GM11168 (cell line): ENCODE results near the gene APOC4.
"Not testable (repeated sequence)": the region's sequence is repeated elsewhere in the genome, so short reads cannot be mapped to it uniquely, and the experiment has no call there.

Experiments used
- in situ Hi-C: fragments of 300-500 bp; cut with MboI; formaldehyde crosslinking; loops from one replicate; pipeline ENCODE4 v1.12.0; 2022; ENCODE audit warnings: low sequenced_read_pairs; ENCODE audit not compliant: unreplicated experiment

APOC4 gene

DNA sequence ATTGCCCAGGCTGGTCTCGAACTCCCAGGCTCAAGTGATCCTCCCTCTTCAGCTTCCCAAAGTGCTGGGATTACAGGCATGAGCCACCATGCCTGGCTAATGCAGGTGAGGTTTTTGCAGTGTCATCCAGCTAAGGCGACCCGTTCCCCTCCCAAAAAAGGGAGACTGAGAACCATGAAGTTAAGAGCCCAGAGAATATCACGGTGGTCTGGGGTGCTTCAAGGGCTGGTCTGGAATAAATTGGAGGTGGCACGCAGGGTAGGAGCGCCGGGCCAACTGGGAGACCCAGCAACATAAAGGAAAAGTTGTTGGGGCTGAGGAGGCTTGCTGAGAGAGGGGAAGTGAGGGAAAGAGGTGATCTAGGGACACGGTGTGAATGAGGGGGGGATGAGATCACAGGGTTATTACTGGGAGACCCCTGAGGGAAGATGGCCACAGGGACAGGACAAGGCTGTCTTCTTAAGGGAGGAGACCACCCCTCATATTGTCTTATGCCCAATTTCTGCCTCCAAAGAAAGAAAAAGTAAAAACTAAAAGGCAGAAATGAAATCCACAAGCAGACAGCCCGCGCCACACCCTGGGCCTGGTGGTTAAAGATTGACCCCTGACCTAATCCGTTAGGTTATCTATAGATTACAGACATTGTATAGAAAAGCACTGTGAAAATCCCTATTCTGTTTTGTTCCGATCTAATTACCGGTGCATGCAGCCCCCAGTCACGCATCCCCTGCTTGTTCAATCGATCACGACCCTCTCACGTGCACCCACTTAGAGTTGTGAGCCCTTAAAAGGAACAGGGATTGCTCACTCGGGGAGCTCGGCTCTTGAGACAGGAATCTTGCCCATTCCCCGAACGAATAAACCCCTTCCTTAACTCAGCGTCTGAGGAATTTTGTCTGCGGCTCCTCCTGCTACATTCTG is 28.3 kb upstream of the APOC4 start:
- in situ Hi-C loops = loop anchor here (5.0 kb wide), 1 partner anchor 34 kb away; the partner anchor contains the start of gene APOC2

DNA sequence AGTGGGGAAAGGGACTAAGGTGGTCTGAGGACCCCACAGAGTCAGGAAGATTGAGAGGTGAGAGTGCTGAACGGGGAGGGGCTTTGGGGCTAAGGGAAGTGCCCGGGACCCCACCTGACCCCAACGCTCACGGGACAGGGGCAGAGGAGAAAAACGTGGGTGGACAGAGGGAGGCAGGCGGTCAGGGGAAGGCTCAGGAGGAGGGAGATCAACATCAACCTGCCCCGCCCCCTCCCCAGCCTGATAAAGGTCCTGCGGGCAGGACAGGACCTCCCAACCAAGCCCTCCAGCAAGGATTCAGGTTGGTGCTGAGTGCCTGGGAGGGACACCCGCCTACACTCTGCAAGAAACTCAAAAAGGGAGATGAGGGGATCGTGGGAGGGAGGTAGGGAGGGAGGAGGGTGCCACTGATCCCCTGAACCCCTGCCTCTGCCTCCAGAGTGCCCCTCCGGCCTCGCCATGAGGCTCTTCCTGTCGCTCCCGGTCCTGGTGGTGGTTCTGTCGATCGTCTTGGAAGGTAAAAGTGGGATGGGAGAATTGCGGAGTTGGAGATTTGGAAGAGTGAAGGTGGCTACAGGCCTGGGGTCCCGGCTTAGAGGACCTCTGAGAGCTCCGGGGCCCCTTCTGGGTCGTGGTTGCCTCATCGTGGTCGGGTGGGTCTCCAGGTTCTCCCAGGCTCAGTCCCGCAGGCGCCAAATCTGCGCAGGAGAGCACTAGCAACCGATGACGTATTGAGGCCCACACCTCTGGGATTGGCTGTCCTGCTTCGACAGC is 27.4 kb upstream of the APOC4 start, which contains the start of gene APOC1:
Gene APOC1, plus strand, starts transcription at position 176 of the 774 bp plus-strand sequence. Its CDS starts 284 bp downstream, at position 460.
- in situ Hi-C loops = loop anchor here (5.0 kb wide), 1 partner anchor 33 kb away; the partner anchor contains the start of gene APOC2

DNA sequence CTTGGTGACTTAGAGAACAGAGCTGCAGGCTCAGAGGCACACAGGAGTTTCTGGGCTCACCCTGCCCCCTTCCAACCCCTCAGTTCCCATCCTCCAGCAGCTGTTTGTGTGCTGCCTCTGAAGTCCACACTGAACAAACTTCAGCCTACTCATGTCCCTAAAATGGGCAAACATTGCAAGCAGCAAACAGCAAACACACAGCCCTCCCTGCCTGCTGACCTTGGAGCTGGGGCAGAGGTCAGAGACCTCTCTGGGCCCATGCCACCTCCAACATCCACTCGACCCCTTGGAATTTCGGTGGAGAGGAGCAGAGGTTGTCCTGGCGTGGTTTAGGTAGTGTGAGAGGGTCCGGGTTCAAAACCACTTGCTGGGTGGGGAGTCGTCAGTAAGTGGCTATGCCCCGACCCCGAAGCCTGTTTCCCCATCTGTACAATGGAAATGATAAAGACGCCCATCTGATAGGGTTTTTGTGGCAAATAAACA is 17.8 kb upstream of the APOC4 start:
- in situ Hi-C loops = no loop called here

DNA sequence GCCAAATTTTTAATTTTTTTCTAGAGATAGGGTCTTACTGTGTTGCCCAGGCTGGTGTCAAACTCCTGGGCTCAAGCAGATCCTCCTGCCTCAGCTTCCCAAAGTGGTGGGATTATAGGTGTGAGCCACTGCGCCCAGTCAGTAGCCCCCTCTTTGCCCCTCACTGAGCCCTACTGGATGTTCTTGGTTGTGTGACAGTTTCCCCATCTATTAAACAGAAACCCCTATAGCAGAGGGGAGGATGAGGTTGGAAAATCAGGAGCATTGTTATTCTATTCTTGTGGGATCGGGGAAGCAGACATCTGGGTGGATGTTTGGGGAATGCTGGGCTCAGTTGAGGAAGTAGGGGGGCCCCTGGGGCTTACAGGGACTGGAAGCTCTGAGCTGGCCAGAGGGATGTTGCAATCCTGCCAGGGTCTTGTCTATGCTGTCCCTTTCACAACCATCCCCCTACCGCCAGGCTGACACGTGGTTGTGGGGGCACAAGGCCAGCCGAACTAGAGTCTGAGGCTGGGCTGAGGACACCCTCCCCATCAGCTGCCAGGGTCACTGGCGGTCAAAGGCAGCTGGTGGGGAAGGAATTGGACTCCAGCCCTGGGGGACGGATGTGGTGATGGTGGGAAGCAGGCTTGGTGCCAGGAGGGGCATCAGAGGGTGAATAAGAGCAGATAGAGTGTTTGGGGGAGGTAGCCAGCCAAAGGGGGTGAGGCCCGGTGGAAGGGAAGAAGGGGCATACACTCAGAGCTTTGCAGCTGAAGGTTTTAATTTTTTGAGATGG is 16.7 kb upstream of the APOC4 start:
- in situ Hi-C loops = no loop called here

DNA sequence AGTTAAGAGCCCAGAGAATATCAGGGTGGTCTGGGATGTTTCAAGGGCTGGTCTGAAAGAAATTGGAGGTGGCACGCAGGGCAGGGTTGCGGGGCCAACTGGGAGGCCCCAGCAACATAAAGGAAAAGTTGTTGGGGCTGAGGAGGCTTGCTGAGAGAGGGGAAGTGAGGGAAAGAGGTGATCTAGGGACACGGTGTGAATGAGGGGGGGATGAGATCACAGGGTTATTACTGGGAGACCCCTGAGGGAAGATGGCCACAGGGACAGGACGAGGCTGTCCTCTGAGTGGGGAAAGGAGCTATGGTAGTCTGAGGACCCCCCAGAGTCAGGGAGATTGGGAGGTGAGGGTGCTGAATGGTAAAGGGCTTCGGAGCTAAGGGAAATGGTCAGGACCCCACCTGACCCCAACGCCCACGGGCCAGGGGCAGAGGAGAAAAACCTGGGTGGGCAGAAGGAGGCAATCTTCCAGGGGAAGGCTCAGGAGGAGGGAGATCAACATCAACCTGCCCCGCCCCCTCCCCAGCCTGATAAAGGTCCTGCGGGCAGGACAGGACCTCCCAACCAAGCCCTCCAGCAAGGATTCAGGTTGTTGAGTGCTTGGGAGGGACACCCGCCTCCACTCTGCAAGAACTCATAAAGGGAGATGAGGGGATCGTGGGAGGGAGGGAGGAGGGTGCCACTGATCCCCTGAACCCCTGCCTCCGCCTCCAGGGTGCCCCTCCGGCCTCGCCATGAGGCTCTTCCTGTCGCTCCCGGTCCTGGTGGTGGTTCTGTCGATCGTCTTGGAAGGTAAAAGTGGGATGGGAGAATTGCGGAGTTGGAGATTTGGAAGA is 15.6 kb upstream of the APOC4 start:
- in situ Hi-C loops = not testable (repeated sequence)

DNA sequence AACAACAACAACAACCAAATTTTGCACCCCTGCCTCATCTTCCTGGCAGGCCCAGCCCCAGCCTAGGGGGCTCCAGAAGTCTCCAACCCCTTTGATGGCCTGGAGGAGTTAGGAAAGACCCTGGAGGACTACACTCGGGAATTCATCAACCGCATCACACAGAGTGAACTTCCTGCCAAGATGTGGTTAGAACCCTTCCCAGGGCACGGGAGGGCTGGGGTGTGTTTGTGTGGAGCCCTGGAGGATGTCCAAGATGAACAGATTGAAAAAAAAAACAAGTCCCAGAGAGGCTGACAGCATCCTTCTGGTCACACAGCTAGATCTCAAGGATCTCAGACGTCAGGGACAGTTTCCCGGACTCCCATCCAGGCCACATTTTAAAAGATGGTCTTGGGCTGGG is 14.3 kb upstream of the APOC4 start:
- in situ Hi-C loops = no loop called here

DNA sequence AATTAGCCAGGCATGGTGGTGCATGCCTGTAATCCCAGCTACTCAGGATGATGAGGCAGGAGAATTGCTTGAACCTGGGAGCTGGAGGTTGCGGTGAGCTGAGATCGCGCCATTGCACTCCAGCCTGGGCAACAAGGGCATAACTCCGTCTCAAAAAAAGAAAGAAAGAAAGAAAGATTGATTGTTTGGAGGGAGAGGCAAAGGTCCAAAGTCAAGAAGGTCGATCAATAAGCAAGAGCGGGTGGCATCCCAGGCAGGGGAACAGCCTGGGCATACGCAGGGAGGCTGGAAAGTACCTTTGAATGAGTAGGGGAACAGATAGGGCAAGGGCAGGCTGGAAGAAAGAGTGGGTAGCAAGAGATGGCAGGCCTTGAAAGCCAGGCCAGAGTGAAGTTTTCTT is 11.9 kb upstream of the APOC4 start:
- in situ Hi-C loops = no loop called here

DNA sequence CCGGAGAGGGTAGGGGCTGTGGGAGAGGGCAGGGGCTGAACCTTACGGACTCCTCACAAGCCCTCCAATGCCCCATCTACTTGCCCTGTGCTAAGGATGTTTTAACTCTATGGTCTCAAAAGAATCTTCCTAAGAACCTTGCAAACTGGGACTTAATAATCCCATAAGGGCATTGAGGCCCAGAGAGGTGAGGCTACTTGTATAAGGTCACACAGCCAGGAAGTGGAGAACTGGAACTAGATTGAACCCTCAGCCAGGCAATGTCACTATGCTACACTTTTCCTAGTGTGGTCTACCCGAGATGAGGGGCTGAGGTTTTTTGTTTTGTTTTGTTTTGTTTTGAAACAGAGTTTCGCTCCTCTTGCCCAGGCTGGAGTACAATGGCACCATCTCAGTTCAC is 10.5 kb upstream of the APOC4 start:
- in situ Hi-C loops = no loop called here

DNA sequence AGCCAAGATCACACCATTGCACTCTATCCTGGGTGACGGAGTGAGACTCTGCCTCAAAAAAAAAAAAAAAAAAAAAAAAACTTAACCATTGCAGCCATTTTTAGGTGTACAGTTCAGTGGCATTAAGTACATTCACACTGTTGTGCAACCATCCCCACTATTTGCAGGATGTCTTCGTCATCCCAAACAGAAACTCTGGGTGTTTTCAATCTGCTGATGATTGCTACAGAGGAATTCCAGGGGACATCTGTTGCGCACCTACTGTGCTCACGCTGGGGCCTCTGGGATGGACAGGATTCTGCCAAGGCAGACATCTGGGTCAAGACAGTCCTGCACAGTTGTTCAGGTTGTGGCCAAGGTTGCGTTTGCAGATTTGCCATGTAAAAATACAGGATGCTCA is 2.4 kb upstream of the APOC4 start:
- in situ Hi-C loops = no loop called here

DNA sequence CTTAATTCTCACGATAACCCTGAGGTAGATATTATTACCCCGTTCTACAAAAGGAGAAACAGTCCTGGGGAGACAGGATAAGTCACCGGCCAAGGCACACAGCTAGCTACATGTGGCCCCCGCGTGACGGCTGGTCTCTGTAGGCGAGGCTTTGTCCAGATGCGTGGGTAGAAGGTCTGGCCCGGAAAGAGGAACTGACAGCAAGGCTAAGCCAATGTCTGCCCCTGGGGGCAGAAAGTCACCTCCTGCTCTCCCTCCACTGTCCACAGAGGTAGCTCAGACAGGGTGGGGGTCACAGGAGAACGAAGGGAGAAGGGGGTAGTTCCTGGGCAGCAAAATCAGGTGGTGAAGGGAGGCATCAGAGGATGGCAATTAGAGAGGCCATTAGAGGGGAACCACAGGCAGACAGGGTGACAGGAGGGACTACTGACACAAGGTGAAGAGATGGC is 1.8 kb downstream of the APOC4 start:
- in situ Hi-C loops = no loop called here

DNA sequence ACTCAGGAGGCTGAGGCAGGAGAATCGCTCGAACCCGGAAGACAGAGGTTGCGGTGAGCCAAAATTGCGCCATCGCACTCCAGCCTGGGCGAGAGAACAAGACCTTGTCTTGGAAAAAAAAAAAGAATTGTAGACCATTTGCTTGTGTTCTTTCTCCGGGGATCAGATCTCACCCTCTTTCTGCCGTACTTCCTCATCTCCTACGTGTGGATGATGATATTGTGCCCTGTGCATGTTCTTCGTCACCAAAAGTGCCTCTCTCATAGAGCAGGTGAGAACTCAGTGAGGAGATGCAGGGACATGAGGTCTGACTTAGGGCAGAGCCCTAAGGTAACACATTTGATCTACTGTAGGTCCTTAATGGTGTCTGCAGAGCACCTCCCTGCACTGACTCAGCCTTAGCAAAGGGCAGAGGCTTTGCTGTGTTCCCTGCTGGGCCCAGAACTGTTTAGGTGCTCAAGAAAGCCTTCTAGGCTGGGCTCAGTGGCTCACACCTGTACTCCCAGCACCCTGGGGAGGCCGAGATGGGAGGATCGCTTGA is 5.1 kb downstream of the APOC4 start:
- in situ Hi-C loops = loop anchor here (5.0 kb wide), 1 partner anchor 35 kb away; the partner anchor contains the start of gene APOC1

DNA sequence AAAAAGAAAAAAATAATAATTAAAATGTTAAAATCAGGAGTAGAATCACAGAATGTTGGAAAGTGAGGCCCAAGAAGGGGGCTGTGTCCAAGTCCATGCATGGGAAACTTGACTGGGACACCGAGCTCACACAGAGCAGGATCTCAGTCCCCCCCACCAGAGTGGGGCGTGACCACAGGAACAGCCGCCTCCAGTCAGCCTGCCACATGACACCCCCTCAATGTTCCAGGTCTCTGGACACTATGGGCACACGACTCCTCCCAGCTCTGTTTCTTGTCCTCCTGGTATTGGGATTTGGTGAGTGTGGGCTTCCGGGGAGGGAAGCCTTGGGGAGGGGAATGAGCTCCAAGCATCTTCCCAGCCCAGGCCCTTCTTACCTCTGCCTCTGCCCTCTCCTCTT is 6.2 kb downstream of the APOC4 start:
- in situ Hi-C loops = loop anchor here (5.0 kb wide), 1 partner anchor 36 kb away; the partner anchor contains the start of gene APOC1

DNA sequence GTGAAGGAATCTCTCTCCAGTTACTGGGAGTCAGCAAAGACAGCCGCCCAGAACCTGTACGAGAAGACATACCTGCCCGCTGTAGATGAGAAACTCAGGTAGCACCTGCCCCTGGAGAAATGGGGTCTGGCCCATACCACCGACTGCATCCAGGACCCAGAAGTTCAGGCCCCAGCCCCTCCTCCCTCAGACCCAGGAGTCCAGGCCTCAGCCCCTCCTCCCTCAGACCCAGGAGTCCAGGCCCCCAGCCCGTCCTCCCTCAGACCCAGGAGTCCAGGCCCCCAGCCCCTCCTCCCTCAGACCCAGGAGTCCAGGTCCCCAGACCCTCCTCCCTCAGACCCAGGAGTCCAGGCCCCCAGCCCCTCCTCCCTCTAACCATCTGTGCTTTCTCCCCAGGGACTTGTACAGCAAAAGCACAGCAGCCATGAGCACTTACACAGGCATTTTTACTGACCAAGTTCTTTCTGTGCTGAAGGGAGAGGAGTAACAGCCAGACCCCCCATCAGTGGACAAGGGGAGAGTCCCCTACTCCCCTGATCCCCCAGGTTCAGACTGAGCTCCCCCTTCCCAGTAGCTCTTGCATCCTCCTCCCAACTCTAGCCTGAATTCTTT is 6.8 kb downstream of the APOC4 start:
- in situ Hi-C loops = loop anchor here (5.0 kb wide), 1 partner anchor 37 kb away; the partner anchor contains the start of gene APOC1

DNA sequence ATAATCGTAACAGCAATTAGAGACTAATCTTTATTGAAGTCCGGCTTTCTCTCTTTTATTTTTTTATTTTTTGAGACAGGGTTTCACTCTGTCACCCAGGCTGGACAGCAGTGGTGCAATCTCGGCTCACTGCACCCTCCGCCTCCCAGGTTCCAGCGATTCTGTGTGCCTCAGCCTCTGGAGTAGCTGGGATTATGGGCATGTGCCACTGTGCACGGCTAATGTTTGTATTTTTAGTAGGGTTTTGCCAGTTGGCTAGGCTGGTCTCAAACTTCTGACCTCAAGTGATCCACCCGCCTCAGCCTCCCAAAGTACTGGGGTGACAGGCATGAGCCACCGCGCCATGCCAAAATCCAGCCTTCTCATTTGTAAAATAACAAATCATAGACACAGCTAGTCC is 7.5 kb downstream of the APOC4 start:
- in situ Hi-C loops = loop anchor here (5.0 kb wide), 1 partner anchor 37 kb away; the partner anchor contains the start of gene APOC1

DNA sequence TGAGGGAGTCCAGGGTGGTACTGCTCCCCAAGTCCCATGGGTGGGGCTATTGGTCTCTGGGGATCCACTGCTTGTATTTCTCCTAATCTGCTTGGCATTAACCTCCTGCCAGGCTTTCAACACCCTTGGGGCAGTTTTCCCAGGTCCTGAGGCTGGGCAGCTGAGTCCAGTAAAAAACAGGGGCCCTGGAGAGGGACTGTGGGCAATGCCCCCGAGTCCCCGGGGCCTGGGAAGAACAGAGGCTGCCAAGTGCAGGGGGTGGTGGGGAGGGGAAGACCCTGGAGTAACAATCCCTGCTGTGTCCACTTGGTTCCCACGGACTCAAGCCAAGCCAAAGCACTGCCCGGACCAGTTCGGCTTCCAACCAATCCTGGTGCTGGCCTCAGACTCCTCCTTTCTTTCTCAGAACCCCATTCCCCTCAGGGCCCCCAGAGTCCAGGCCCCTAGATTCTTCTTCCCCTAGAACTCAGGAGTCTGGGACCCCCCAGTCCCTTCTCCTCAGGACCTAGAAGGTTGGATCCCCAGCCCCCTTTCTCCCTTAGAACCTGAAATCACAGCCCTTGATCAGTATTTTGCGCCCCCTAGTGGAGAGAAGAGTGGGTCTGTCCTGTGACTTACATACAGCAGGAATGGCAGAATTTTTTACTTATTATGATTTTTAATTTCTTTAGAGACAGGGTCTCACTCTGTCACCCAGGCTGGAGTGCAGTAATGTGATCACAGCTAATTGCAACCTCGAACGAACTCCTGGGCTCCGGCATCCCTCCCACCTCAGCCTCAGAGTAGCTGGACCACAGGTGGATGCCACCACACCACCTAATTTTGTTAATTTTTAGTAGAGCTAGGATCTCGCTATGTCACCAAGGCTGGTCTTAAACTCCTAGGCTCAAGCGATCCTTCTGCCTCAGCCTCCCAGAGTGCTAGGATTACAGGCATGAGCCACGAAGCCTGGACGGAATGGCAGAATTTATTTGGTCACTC is 9.4 kb downstream of the APOC4 start:
- in situ Hi-C loops = no loop called here

DNA sequence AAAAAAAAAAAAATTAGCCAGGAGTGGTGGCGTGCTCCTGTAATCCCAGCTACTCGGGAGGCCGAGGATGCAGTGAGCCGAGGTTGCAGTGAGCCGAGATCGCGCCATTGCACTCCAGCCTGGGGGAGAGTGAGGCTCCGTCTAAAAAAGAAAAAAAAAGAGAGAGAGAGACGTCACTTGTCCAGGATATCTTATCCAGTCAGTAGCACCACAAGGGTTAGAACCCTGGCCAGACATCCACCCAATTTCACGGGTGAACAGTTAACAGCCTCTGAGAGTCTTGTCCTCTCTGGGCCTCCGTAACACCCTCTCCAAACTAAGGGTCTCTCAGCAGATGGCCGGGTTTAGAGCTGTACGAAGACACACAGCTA is 12.2 kb downstream of the APOC4 start:
- in situ Hi-C loops = no loop called here
